Memory B cell (primary cell): ENCODE data around the gene DIP2C.
A peak's percentile ranks its signal among the peaks of the same experiment; 100 is the strongest.

Source experiments
- ATAC-seq: fragments of 150-1000 bp; cut with Tn5 transposase; 2 replicates; pipeline ENCODE4 v1.10.0; 2021; ENCODE audit warnings: low read depth, mild to moderate bottlenecking, moderate library complexity
- DNase-seq, 2 donors: peaks; one replicate each; pipeline ENCODE4 v3.0.0; 2022; ENCODE audit warnings: low spot score in 2 of 2
- H3K27ac Mint-ChIP-seq: one replicate; pipeline ENCODE4 v1.8.0; 2022; ENCODE audit warnings: mild to moderate bottlenecking, moderate library complexity, mixed read lengths
- H3K27me3 Mint-ChIP-seq: one replicate; pipeline ENCODE4 v1.8.0; 2022; ENCODE audit warnings: mixed read lengths
- H3K36me3 Mint-ChIP-seq: one replicate; pipeline ENCODE4 v1.8.0; 2022; ENCODE audit warnings: mild to moderate bottlenecking, mixed read lengths
- H3K4me1 Mint-ChIP-seq: one replicate; pipeline ENCODE4 v1.8.0; 2022; ENCODE audit warnings: mixed read lengths
- H3K4me3 Mint-ChIP-seq: one replicate; pipeline ENCODE4 v1.8.0; 2022; ENCODE audit warnings: mild to moderate bottlenecking, moderate library complexity, mixed read lengths
- H3K9me3 Mint-ChIP-seq: one replicate; pipeline ENCODE4 v1.8.0; 2022; ENCODE audit warnings: mixed read lengths

Gene DIP2C

DNA sequence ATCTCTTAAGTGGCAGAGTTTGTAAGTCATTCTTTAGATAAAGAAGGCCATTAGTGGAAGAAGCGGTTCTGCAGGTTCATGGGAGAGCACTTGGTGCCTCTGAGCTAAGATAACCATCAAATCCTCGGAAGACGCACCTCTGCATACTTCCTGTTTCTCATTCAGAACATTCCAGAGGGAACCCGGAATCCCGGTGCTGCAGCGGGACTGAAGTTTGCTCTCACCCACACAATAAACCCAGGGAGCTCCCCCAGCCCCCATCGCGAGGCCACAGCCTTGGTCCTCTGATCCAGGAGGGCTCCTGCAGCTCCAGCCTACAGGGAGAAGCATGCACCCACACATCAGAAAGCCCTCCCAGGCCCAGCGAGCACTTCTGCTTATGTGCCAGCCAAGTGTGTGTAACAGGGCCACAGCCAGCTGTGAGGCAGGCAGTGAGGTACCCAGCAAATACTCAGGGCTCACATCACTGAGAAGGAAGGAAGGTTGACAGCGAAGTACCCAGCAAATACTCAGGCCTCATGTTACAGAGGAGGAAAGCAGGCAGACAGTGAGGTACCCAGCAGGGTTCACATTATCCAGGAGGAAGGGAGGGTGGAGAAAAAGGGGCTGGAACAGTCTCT is 142.4 kb downstream of the DIP2C start:
- Mint-ChIP-seq H3K9me3 (no peaks in the 10 kb centered on the region), H3K27ac (no peak overlapping the region), H3K4me1 (peaks cover 2% of the 10 kb centered on the region), H3K4me3 (no peak overlapping the region), H3K36me3 (no peaks in the 10 kb centered on the region), H3K27me3 (peaks cover 24% of the 10 kb centered on the region)
- DNase-seq (no peak), ATAC-seq (no peak)

- H3K36me3 Mint-ChIP-seq, result no peaks in the 10 kb centered on the region
- no peak overlapping the region for H3K4me3 Mint-ChIP-seq
- H3K4me1 Mint-ChIP-seq, result peaks cover 8% of the 10 kb centered on the region
- ATAC-seq (no peak), DNase-seq (no peak)
- no peaks in the 10 kb centered on the region for H3K9me3 Mint-ChIP-seq
- peaks cover 28% of the 10 kb centered on the region for H3K27me3 Mint-ChIP-seq
- H3K27ac Mint-ChIP-seq, result no peak overlapping the region
Measured at GRCh38 chr10:546451-546850, 143.0 kb downstream of the DIP2C start.

DNA sequence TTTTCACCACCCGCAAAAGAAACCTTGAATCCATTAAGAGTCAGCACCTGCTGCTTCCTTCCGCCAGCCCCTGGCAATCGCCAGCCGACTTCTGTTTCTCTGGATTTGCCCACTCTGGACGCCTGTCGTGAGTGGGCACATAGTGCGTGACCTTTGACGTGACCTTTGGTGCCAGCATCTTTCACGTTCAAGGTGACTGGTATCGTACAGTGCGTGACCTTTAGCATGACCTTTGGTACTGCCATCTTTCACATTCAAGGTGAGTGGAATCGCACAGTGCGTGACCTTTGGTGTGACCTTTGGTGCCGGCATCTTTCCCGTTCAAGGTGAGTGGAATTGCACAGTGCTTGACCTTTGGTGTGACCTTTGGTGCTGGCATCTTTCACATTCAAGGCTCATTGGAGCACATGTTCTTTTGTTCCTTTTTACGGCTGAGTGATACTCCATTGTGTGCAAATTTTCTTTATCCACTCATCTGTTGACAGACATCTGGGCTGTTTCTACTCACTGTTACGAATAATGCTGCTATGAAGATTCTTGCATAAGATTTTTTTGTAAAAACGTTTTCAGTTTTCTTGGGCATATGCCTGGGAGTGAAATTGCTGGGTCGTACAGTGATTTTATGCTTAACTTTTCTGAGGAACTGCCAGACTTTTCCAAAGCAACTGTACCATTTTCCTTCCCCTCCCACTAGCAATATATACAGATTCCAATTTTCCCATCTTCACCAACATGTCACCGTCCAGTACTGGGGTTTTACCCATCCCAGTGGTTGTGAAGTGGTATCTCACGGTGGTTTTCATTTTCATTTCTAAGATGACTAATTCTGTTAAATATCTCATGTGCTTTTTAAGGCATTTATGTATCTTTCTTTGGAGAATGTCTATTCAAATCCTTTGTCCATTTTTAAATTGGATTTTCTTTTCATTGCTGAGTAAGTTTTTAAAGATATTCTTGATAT is 145.3 kb downstream of the DIP2C start:
- H3K27me3 Mint-ChIP-seq, result peaks cover 32% of the 10 kb centered on the region

DNA sequence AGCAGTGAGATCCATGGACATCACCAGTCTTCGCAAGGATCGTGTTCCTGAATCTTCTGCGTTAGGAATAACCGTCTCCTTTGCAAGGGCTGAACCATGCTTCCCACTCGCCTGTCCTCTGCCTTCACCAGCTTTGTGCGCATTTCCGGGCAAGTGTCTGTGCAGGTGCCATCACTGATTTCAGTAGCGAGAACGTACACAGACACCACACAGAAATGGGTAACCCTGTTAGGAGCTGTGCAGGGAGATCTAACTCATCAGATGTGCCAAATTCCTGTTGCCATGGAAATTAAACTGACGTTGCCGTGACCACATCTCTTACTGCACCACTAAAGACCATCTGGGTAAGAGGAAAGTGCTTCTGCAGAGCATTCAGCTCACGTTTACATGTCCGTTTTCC is 146.3 kb downstream of the DIP2C start:
- Mint-ChIP-seq H3K36me3 (no peaks in the 10 kb centered on the region), H3K27ac (no peak overlapping the region), H3K27me3 (peaks cover 28% of the 10 kb centered on the region), H3K4me3 (no peak overlapping the region), H3K9me3 (no peaks in the 10 kb centered on the region), H3K4me1 (peaks cover 16% of the 10 kb centered on the region)
- ATAC-seq (no peak), DNase-seq (no peak)

More for the DNA sequence above, 145.3 kb downstream of the DIP2C start:
- Mint-ChIP-seq H3K4me1 (peaks cover 16% of the 10 kb centered on the region), H3K9me3 (no peaks in the 10 kb centered on the region), H3K36me3 (no peaks in the 10 kb centered on the region), H3K27ac (no peak overlapping the region), H3K4me3 (no peak overlapping the region)
- no peak for ATAC-seq
- no peak for DNase-seq

- H3K4me1 Mint-ChIP-seq, result peaks cover 16% of the 10 kb centered on the region
Measured at GRCh38 chr10:541750-542371, 147.6 kb downstream of the DIP2C start.

DNA sequence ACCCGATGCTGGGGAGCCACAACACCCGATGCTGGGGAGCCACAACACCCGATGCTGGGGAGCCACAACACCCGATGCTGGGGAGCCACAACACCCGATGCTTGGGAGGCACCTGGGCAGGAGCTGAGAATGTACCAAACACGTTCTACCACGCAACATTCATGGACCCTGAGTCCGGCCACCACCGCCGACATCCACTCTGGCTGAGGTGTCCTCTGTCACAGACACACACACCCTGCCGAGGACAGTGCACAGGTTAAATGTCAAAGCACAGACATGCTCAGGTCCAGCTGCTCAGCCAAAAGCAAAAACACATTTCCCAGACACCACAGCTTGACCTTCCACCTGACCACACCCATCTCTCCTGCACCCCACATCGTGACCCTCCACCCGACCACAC is 148.4 kb downstream of the DIP2C start:
- no peak overlapping the region for H3K4me3 Mint-ChIP-seq
- peaks cover 17% of the 10 kb centered on the region for H3K4me1 Mint-ChIP-seq
- no peak for ATAC-seq
- no peak for DNase-seq
- no peaks in the 10 kb centered on the region for H3K36me3 Mint-ChIP-seq
- peaks cover 28% of the 10 kb centered on the region for H3K27me3 Mint-ChIP-seq
- no peak overlapping the region for H3K27ac Mint-ChIP-seq
- H3K9me3 Mint-ChIP-seq, result no peaks in the 10 kb centered on the region

More at GRCh38 chr10:541750-542371, 147.6 kb downstream of the DIP2C start:
- H3K36me3 Mint-ChIP-seq, result no peaks in the 10 kb centered on the region
- H3K9me3 Mint-ChIP-seq, result no peaks in the 10 kb centered on the region
- H3K27ac Mint-ChIP-seq, result no peak overlapping the region
- peak; percentile 9 to 20 for DNase-seq
- peak; percentile 90 for ATAC-seq
- H3K27me3 Mint-ChIP-seq, result peaks cover 26% of the 10 kb centered on the region
- H3K4me3 Mint-ChIP-seq, result peak overlapping the region; percentile 33

DNA sequence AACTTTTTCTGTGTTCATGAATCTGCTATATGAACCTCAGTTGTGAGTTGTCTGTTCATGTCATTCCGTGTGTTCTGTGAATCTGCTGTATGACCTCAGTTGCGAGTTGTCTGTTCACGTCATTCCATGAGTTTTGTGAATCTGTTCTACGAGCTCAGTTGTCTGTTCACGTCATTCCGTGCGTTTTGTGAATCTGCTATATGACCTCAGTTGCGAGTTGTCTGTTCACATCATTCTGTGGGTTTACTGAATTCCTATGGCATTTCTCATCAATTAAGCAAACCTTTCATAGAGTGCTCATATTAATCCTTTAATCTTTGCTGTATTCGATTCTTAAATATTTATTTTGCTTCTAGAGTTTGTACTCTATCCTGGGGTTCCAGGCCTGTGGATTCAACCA is 150.6 kb downstream of the DIP2C start:
- no peaks in the 10 kb centered on the region for H3K9me3 Mint-ChIP-seq
- no peaks in the 10 kb centered on the region for H3K36me3 Mint-ChIP-seq
- no peak overlapping the region for H3K27ac Mint-ChIP-seq
- H3K4me3 Mint-ChIP-seq, result no peak overlapping the region
- peaks cover 18% of the 10 kb centered on the region for H3K4me1 Mint-ChIP-seq
- no peak for ATAC-seq
- no peak for DNase-seq
- peaks cover 35% of the 10 kb centered on the region for H3K27me3 Mint-ChIP-seq

- Mint-ChIP-seq H3K27ac (no peak overlapping the region), H3K9me3 (no peaks in the 10 kb centered on the region), H3K4me3 (no peak overlapping the region), H3K4me1 (peaks cover 14% of the 10 kb centered on the region), H3K27me3 (peaks cover 32% of the 10 kb centered on the region), H3K36me3 (no peaks in the 10 kb centered on the region)
- ATAC-seq (no peak), DNase-seq (no peak)
Measured at GRCh38 chr10:536935-537334, 152.5 kb downstream of the DIP2C start.

DNA sequence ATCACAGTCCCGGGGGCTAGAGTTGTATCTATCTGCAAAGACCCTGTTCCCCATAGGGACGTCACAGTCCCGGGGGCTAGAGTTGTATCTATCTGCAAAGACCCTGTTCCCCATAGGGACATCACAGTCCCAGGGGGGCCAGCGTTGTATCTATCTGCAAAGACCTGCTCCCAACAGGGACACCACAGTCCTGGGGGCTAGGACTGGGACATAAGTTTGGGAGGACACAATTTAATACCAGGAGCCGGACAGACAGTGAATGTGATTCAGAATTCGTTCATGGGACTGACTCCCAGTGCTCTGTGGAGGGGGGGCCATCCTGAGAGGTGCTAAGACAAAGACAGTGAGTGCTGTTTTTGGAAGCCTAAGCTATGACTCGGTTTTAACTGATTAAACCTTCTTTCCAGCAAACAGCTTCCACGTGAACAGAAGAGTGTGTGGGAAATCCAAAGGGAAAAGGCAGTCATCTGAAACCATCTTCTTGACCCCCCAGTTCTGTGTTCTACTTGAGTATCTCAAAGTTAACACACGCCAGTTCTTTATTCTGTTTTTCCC is 153.0 kb downstream of the DIP2C start:
- Mint-ChIP-seq H3K36me3 (no peaks in the 10 kb centered on the region), H3K27me3 (peaks cover 27% of the 10 kb centered on the region), H3K4me3 (no peak overlapping the region), H3K9me3 (no peaks in the 10 kb centered on the region), H3K27ac (no peak overlapping the region), H3K4me1 (peaks cover 10% of the 10 kb centered on the region)
- no peak for ATAC-seq
- DNase-seq, result no peak

- Mint-ChIP-seq H3K9me3 (no peaks in the 10 kb centered on the region), H3K36me3 (no peaks in the 10 kb centered on the region), H3K27ac (no peak overlapping the region), H3K4me3 (no peak overlapping the region), H3K27me3 (peaks cover 27% of the 10 kb centered on the region), H3K4me1 (peaks cover 5% of the 10 kb centered on the region)
- no peak for ATAC-seq
- DNase-seq, result no peak
Measured at GRCh38 chr10:535952-536351, 153.5 kb downstream of the DIP2C start.

GRCh38 chr10:535051-535450 is 154.4 kb downstream of the DIP2C start:
- Mint-ChIP-seq H3K27me3 (peaks cover 25% of the 10 kb centered on the region), H3K27ac (no peak overlapping the region), H3K4me1 (peaks cover 2% of the 10 kb centered on the region), H3K4me3 (no peak overlapping the region), H3K9me3 (no peaks in the 10 kb centered on the region), H3K36me3 (no peaks in the 10 kb centered on the region)
- no peak for DNase-seq
- ATAC-seq, result no peak

- Mint-ChIP-seq H3K9me3 (no peaks in the 10 kb centered on the region), H3K4me1 (peaks cover 2% of the 10 kb centered on the region), H3K4me3 (no peak overlapping the region), H3K27ac (no peak overlapping the region), H3K36me3 (no peaks in the 10 kb centered on the region), H3K27me3 (peaks cover 22% of the 10 kb centered on the region)
- DNase-seq, result no peak
- ATAC-seq, result no peak
Measured at GRCh38 chr10:534047-534566, 155.4 kb downstream of the DIP2C start.

DNA sequence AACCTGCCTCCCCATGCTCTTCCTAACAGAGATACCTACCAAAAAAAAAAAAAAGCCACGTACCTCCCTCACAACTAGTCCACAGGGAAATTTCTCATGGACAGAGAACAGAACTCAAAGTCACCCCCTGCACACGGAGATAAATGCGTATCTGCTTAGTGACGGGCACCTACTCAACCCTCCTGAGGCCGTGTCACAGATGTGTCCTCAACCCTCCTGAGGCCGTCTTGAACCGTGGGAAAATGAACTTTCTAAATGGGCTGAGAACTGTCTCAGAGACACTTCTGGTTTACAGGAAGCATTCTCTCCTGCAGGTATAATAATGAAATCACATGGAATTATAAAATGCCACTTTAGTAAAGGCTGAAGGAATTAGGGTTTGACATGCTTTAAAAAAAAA is 155.9 kb downstream of the DIP2C start:
- H3K27me3 Mint-ChIP-seq, result peaks cover 22% of the 10 kb centered on the region
- no peaks in the 10 kb centered on the region for H3K9me3 Mint-ChIP-seq
- no peak overlapping the region for H3K27ac Mint-ChIP-seq
- H3K4me1 Mint-ChIP-seq, result peaks cover 2% of the 10 kb centered on the region
- no peaks in the 10 kb centered on the region for H3K36me3 Mint-ChIP-seq
- ATAC-seq, result no peak
- no peak for DNase-seq
- no peak overlapping the region for H3K4me3 Mint-ChIP-seq

DNA sequence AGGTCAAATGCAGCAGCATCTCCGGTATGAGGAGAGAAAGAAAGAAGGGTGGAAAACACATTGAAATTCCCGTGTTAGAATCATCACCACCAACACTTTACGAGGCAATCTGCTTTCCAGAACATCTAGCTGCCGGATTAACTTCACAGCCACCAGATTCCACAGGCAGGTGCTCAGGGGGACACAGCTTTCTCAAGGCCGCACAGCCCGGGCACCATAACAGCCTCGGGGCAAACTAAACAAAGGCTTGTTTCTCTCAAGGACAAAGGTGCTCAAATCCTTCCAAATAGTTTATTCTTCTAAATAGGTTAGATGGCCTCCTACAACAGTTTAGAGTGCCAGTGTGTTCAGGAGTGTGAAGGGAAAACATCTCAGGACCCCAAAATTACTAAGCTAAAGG is 156.3 kb downstream of the DIP2C start:
- ATAC-seq (no peak), DNase-seq (no peak)
- Mint-ChIP-seq H3K27me3 (peaks cover 24% of the 10 kb centered on the region), H3K36me3 (no peaks in the 10 kb centered on the region), H3K4me3 (no peak overlapping the region), H3K27ac (no peak overlapping the region), H3K9me3 (no peaks in the 10 kb centered on the region), H3K4me1 (peaks cover 2% of the 10 kb centered on the region)
